ENCODE data around the gene CCDC144A.
"Not testable (repeated sequence)": the region's sequence is repeated elsewhere in the genome, so short reads cannot be mapped to it uniquely, and the experiment has no call there.

CCDC144A gene

GRCh38 chr17:16804851-16805250 is 114.8 kb downstream of the CCDC144A start:
- not testable (repeated sequence) for H3K27me3 ChIP-seq (ENCODE audit: low read depth, low read length); H3K27ac ChIP-seq (ENCODE audit: low read length); H3K4me1 ChIP-seq (ENCODE audit: control insufficient read depth in 1 of 2, insufficient read depth in 2 of 2, low read length in 2 of 2); H3K9me3 ChIP-seq (ENCODE audit: control insufficient read depth in 1 of 2, low read length in 2 of 2); H3K36me3 ChIP-seq (ENCODE audit: control insufficient read depth in 1 of 2, insufficient read depth in 2 of 2, low read length in 2 of 2); H3K4me3 ChIP-seq (ENCODE audit: low read depth in 1 of 2, low read length in 2 of 2)

- H3K4me3 ChIP-seq (ENCODE audit: low read depth in 1 of 2, low read length in 2 of 2); H3K4me1 ChIP-seq (ENCODE audit: control insufficient read depth in 1 of 2, insufficient read depth in 2 of 2, low read length in 2 of 2); H3K36me3 ChIP-seq (ENCODE audit: control insufficient read depth in 1 of 2, insufficient read depth in 2 of 2, low read length in 2 of 2); H3K9me3 ChIP-seq (ENCODE audit: control insufficient read depth in 1 of 2, low read length in 2 of 2); H3K27ac ChIP-seq (ENCODE audit: low read length); H3K27me3 ChIP-seq (ENCODE audit: low read depth, low read length): not testable (repeated sequence)
Observed at GRCh38 chr17:16806599-16806998, 116.6 kb downstream of the CCDC144A start.

GRCh38 chr17:16807620-16808019 is 117.6 kb downstream of the CCDC144A start:
- not testable (repeated sequence) for H3K9me3 ChIP-seq (ENCODE audit: control insufficient read depth in 1 of 2, low read length in 2 of 2); H3K4me1 ChIP-seq (ENCODE audit: control insufficient read depth in 1 of 2, insufficient read depth in 2 of 2, low read length in 2 of 2); H3K4me3 ChIP-seq (ENCODE audit: low read depth in 1 of 2, low read length in 2 of 2); H3K36me3 ChIP-seq (ENCODE audit: control insufficient read depth in 1 of 2, insufficient read depth in 2 of 2, low read length in 2 of 2); H3K27ac ChIP-seq (ENCODE audit: low read length); H3K27me3 ChIP-seq (ENCODE audit: low read depth, low read length)

GRCh38 chr17:16810236-16810635 is 120.2 kb downstream of the CCDC144A start:
- H3K4me1 ChIP-seq (ENCODE audit: control insufficient read depth in 1 of 2, insufficient read depth in 2 of 2, low read length in 2 of 2); H3K9me3 ChIP-seq (ENCODE audit: control insufficient read depth in 1 of 2, low read length in 2 of 2); H3K36me3 ChIP-seq (ENCODE audit: control insufficient read depth in 1 of 2, insufficient read depth in 2 of 2, low read length in 2 of 2); H3K4me3 ChIP-seq (ENCODE audit: low read depth in 1 of 2, low read length in 2 of 2); H3K27ac ChIP-seq (ENCODE audit: low read length); H3K27me3 ChIP-seq (ENCODE audit: low read depth, low read length): not testable (repeated sequence)

GRCh38 chr17:16812126-16812525 is 122.1 kb downstream of the CCDC144A start:
- H3K4me3 ChIP-seq (ENCODE audit: low read depth in 1 of 2, low read length in 2 of 2); H3K36me3 ChIP-seq (ENCODE audit: control insufficient read depth in 1 of 2, insufficient read depth in 2 of 2, low read length in 2 of 2); H3K9me3 ChIP-seq (ENCODE audit: control insufficient read depth in 1 of 2, low read length in 2 of 2); H3K27ac ChIP-seq (ENCODE audit: low read length); H3K4me1 ChIP-seq (ENCODE audit: control insufficient read depth in 1 of 2, insufficient read depth in 2 of 2, low read length in 2 of 2); H3K27me3 ChIP-seq (ENCODE audit: low read depth, low read length): not testable (repeated sequence)

GRCh38 chr17:16814439-16814838 is 124.4 kb downstream of the CCDC144A start:
- no peak overlapping the region for H3K4me3 ChIP-seq (ENCODE audit: low read depth in 1 of 2, low read length in 2 of 2)

GRCh38 chr17:16817201-16817600 is 127.2 kb downstream of the CCDC144A start:
- H3K4me3 ChIP-seq (ENCODE audit: low read depth in 1 of 2, low read length in 2 of 2), result no peak overlapping the region
- no peak overlapping the region for H3K27ac ChIP-seq (ENCODE audit: low read length)
- H3K36me3 ChIP-seq (ENCODE audit: control insufficient read depth in 1 of 2, insufficient read depth in 2 of 2, low read length in 2 of 2), result no peaks in the 10 kb centered on the region
- peaks cover 0 to 10% of the 10 kb centered on the region in 2 donors for H3K4me1 ChIP-seq (ENCODE audit: control insufficient read depth in 1 of 2, insufficient read depth in 2 of 2, low read length in 2 of 2)
- H3K27me3 ChIP-seq (ENCODE audit: low read depth, low read length), result no peaks in the 10 kb centered on the region
- H3K9me3 ChIP-seq (ENCODE audit: control insufficient read depth in 1 of 2, low read length in 2 of 2), result no peaks in the 10 kb centered on the region

More at GRCh38 chr17:16814439-16814838, 124.4 kb downstream of the CCDC144A start:
- H3K9me3 ChIP-seq (ENCODE audit: control insufficient read depth in 1 of 2, low read length in 2 of 2), result no peaks in the 10 kb centered on the region
- no peak overlapping the region for H3K27ac ChIP-seq (ENCODE audit: low read length)
- H3K36me3 ChIP-seq (ENCODE audit: control insufficient read depth in 1 of 2, insufficient read depth in 2 of 2, low read length in 2 of 2), result no peaks in the 10 kb centered on the region
- H3K4me1 ChIP-seq (ENCODE audit: control insufficient read depth in 1 of 2, insufficient read depth in 2 of 2, low read length in 2 of 2), result no peaks in the 10 kb centered on the region
- H3K27me3 ChIP-seq (ENCODE audit: low read depth, low read length), result no peaks in the 10 kb centered on the region

- not testable (repeated sequence) for H3K4me1 ChIP-seq (ENCODE audit: control insufficient read depth in 1 of 2, insufficient read depth in 2 of 2, low read length in 2 of 2); H3K9me3 ChIP-seq (ENCODE audit: control insufficient read depth in 1 of 2, low read length in 2 of 2); H3K27me3 ChIP-seq (ENCODE audit: low read depth, low read length); H3K4me3 ChIP-seq (ENCODE audit: low read depth in 1 of 2, low read length in 2 of 2); H3K36me3 ChIP-seq (ENCODE audit: control insufficient read depth in 1 of 2, insufficient read depth in 2 of 2, low read length in 2 of 2); H3K27ac ChIP-seq (ENCODE audit: low read length)
Observed at GRCh38 chr17:16817940-16818339, 127.9 kb downstream of the CCDC144A start.

GRCh38 chr17:16818340-16818739 is 128.3 kb downstream of the CCDC144A start:
- Histone ChIP-seq H3K27me3 (ENCODE audit: low read depth, low read length) (no peaks in the 10 kb centered on the region), H3K4me1 (ENCODE audit: control insufficient read depth in 1 of 2, insufficient read depth in 2 of 2, low read length in 2 of 2) (peaks cover 0 to 10% of the 10 kb centered on the region in 2 donors), H3K36me3 (ENCODE audit: control insufficient read depth in 1 of 2, insufficient read depth in 2 of 2, low read length in 2 of 2) (no peaks in the 10 kb centered on the region), H3K27ac (ENCODE audit: low read length) (no peak overlapping the region), H3K4me3 (ENCODE audit: low read depth in 1 of 2, low read length in 2 of 2) (no peak overlapping the region), H3K9me3 (ENCODE audit: control insufficient read depth in 1 of 2, low read length in 2 of 2) (no peaks in the 10 kb centered on the region)

GRCh38 chr17:16818821-16819683 is 129.0 kb downstream of the CCDC144A start:
- Histone ChIP-seq H3K4me1 (ENCODE audit: control insufficient read depth in 1 of 2, insufficient read depth in 2 of 2, low read length in 2 of 2) (peaks cover 0 to 10% of the 10 kb centered on the region in 2 donors), H3K36me3 (ENCODE audit: control insufficient read depth in 1 of 2, insufficient read depth in 2 of 2, low read length in 2 of 2) (no peaks in the 10 kb centered on the region), H3K27ac (ENCODE audit: low read length) (no peak overlapping the region), H3K27me3 (ENCODE audit: low read depth, low read length) (no peaks in the 10 kb centered on the region), H3K4me3 (ENCODE audit: low read depth in 1 of 2, low read length in 2 of 2) (no peak overlapping the region), H3K9me3 (ENCODE audit: control insufficient read depth in 1 of 2, low read length in 2 of 2) (no peaks in the 10 kb centered on the region)

GRCh38 chr17:16820161-16820877 is 130.3 kb downstream of the CCDC144A start:
- Histone ChIP-seq H3K4me3 (ENCODE audit: low read depth in 1 of 2, low read length in 2 of 2) (no peak overlapping the region), H3K27me3 (ENCODE audit: low read depth, low read length) (no peaks in the 10 kb centered on the region), H3K9me3 (ENCODE audit: control insufficient read depth in 1 of 2, low read length in 2 of 2) (no peaks in the 10 kb centered on the region), H3K36me3 (ENCODE audit: control insufficient read depth in 1 of 2, insufficient read depth in 2 of 2, low read length in 2 of 2) (no peaks in the 10 kb centered on the region), H3K27ac (ENCODE audit: low read length) (no peak overlapping the region), H3K4me1 (ENCODE audit: control insufficient read depth in 1 of 2, insufficient read depth in 2 of 2, low read length in 2 of 2) (peaks cover 0 to 10% of the 10 kb centered on the region in 2 donors)
